ENCODE measurements around the gene METRNL.

Gene METRNL

GRCh38 chr17:83067718-83068261 is 11.6 kb upstream of the METRNL start:
- no peak for DNase-seq

- no peak for DNase-seq
Observed at GRCh38 chr17:83068641-83069570, 10.5 kb upstream of the METRNL start.

- DNase-seq, result no peak
Observed at GRCh38 chr17:83069571-83069906, 9.9 kb upstream of the METRNL start.

- DNase-seq, result no peak
Observed at GRCh38 chr17:83069931-83070742, 9.3 kb upstream of the METRNL start.

- no peak for DNase-seq
Observed at GRCh38 chr17:83070800-83071341, 8.5 kb upstream of the METRNL start.

GRCh38 chr17:83071365-83071764 is 8.0 kb upstream of the METRNL start:
- DNase-seq, result no peak

- DNase-seq, result no peak
Observed at GRCh38 chr17:83071966-83072562, 7.3 kb upstream of the METRNL start.

GRCh38 chr17:83072600-83073358 is 6.6 kb upstream of the METRNL start:
- no peak for DNase-seq

- DNase-seq, result no peak
Observed at GRCh38 chr17:83073389-83074063, 5.9 kb upstream of the METRNL start.

GRCh38 chr17:83074486-83075223 is 4.8 kb upstream of the METRNL start:
- DNase-seq, result no peak

GRCh38 chr17:83075270-83075880 is 4.0 kb upstream of the METRNL start:
- DNase-seq, result no peak

- no peak for DNase-seq
Observed at GRCh38 chr17:83076938-83077337, 2.5 kb upstream of the METRNL start.

- DNase-seq, result no peak
Observed at GRCh38 chr17:83077411-83077810, 2.0 kb upstream of the METRNL start.

- no peak for DNase-seq
Observed at GRCh38 chr17:83077939-83078338, 1.5 kb upstream of the METRNL start.

GRCh38 chr17:83078378-83079351 is 744 bp upstream of the METRNL start:
- no peak for DNase-seq

- no peak for DNase-seq
Observed at GRCh38 chr17:83079766-83080578, 563 bp downstream of the METRNL start.

GRCh38 chr17:83080579-83080857 is 1.1 kb downstream of the METRNL start:
- DNase-seq, result no peak

- DNase-seq, result no peak
Observed at GRCh38 chr17:83080858-83081683, 1.7 kb downstream of the METRNL start.
